EH (cell line): Measurements from ENCODE around the gene PACSIN3.

Experiments
- DNase-seq: peaks from one replicate; pipeline ENCODE4 v3.0.0-alpha.2; 2015; ENCODE audit warnings: low read depth

The PACSIN3 gene

DNA sequence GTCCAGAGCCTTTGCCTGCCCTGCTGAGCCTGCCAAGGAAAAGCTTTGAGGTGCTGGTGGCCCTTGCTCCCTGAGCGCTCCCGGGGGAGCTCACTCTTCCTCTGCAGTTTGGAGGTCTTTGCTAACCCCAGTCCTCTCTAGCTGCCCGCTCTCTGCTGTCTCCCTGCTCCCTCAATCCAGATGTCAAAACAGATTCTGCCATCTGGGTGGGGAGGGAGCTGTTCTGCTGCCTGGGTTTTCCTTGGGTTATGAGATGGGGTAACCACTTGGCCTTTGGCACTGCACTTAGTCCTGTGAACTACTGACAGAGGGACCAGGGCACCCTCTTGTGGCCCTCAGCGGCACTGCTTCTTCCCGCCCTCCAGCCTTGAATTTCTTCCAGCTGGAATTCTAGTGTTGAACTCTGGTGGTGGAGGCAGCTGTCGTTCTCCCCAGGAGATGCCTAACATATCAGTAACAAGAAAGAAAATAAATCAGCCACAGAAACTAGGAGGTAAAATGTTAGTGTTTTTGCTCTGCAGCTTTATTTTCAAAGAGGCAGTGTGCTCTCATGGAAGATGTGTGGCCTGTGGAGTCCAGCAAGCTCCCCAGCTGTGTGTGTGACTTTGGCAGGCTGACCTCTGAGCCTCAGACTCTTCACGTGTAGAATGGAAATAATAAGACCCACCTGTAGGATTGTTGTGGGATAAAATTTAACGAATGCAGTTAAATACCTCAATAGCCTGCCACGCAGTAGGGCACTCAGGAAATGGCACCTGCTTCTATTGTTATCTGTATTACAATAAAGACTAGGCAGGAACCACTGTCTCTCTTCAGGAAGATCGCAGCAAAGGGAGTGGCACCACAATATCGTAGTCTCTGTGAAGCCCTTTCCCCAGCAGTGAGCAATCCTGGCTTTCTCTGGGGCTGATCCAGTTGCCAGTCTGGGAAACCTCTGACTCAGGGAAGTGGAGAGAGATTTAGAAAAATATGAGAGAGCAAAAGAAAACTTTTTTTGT is 33.0 kb downstream of the PACSIN3 start:
- peak; percentile 81 for DNase-seq

GRCh38 chr11:47152126-47152952 is 33.9 kb downstream of the PACSIN3 start:
- no peak for DNase-seq

DNA sequence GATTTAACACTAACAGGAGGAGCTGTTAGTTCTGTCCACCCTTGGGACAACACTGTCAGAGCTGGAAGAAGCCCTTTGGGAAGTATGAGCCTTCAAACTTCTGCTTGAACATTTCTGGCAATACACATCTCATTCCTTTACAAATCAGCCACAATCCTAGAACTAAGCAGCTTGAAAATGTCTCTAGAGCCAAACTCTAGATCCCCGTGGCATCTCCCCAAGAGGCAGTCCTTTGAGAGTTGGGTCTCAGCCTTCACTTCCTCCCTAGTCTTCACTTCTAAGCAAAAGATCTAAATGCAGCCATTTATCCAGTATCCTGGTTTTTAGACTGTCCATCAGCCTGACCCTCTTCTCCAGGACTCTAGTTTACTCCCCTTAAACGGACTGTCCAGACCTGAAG is 36.5 kb downstream of the PACSIN3 start:
- DNase-seq: no peak

GRCh38 chr11:47148903-47149531 is 37.2 kb downstream of the PACSIN3 start:
- DNase-seq: peak; percentile 56

DNA sequence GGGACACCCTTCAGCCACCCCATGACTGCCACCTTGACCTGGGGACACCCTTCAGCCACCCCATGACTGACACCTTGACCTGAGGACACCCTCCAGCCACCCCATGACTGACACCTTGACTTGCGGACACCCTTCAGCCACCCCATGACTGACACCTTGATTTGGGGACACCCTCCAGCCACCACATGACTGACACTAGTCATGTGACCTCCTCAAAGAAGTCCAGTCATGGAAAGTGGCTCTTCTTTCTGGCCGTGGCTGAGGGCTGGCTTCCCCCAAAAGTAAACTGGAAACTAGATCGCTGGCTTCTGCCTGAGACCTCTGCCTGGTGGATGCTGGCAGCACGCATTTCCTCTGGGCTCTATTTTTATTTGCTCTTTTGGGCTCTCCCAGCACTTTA is 38.0 kb downstream of the PACSIN3 start:
- no peak for DNase-seq

DNA sequence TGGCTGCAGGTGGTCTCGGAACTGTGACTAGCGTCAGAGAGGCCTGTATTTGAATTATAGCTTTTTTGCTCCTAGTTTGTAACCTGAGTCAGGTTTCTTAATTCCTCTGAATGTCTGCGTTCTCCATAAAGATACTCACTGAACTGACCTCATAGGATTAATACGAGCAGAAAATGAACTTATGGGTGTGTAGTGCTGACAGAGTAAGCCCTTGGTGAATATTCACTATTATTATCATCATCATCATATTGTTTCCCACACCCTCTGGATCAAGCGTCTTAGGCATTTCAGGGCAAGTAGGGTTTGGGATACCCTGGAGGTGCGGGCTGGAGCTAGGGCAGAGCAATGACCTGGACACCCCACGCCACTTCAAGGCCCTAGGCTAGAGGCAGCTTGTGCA is 38.6 kb downstream of the PACSIN3 start:
- no peak for DNase-seq

GRCh38 chr11:47147250-47147649 is 39.0 kb downstream of the PACSIN3 start:
- no peak for DNase-seq

DNA sequence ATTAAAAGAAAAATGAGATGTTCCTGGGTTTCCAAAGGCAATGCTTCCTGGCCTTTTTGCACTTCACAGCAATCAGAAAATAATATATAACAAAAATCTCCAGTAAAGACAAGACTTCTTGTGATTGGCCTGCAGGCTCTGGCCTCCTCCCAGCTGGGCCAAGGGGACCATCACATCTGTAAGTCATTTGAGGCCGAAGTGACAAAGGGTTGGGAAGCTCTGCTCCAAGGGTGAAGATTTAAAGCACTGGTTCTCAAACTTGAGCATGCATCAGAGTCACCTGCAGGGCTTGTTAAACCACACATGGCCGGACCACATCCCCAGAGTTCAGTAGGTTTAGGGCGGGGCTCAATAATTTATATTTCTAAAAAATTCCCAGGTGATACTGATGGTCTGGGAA is 41.7 kb downstream of the PACSIN3 start:
- no peak for DNase-seq

DNA sequence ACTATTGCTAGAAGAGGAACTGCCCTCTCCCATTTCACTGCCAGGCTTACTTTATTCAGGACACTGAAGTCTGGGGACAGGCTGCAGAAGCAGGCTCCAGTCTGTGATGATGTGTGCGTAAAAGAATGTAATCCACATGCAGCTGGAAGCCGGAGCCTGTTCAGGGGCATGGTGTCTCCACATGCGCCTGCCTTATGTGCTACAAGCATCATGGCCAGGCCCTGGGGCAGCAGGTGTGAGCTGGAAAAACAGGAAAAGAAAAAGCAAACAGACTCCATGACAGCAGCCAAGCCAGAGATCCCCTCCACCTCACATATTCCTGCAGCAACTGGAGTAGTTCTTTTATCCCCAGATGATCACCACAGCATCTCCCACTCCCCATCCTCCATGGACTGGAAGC is 42.9 kb downstream of the PACSIN3 start:
- DNase-seq: peak; percentile 96

- DNase-seq: no peak
These were observed 46.4 kb downstream of the PACSIN3 start for GRCh38 chr11:47139878-47140277.

GRCh38 chr11:47137476-47137875 is 48.8 kb downstream of the PACSIN3 start:
- DNase-seq: no peak

DNA sequence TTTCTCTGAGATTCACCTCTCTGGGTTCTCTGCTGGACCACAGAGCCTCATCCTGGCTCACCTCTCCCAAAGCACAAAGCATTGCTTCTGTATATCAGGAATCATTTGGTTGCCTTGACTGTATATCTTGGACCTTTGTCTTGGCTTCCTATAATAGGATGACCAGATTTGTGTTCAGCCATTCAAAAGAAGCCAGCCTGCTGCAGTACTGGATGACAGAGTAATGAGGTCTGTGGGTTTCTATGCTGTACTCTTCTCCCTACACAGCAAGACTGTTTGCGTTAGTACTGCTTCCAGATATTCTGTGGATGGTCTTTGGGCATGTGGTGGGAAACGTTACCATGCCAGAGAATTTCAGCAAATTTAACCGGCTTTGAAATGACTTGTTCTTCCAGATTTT is 49.3 kb downstream of the PACSIN3 start:
- no peak for DNase-seq

DNA sequence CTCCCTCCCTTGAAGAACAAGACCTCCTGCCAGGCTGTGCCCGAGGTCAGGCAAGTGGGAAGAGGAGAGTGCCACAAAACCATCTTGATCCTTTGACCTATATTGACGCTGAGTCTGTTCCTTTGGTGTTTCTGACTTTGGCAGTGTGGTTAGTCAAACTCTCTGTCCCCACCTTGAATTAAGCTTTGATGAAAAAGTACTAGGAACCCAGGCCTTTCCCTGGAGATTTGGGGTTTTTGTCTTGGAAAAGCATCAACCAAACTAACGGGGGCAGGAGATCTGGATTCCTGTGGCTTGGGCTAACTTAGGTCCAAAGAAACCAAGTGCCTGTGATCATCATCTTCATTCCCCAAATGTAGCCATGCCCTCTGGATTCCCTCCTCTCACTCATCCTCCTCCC is 49.9 kb downstream of the PACSIN3 start:
- no peak for DNase-seq

GRCh38 chr11:47132981-47133380 is 53.3 kb downstream of the PACSIN3 start:
- DNase-seq: no peak

DNA sequence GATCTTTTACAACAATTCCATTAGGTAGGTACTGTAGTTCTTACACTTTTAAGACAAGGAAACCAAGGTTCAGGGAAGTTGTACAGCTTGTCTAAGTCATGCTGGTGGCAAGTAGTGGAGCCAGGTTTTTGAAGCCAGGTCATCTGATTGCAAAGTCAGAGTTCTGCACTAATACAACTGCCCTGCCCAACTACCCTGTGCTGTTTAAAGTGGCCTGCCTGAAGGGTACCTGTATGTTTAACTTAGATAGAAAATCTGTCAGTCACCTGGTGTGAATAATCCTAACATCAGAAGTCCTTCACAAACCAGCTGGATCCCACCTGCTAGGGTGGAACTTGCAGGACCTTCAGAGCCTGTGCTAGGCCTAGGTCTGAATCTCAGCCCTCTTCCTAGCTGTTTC is 53.7 kb downstream of the PACSIN3 start:
- DNase-seq: no peak

DNA sequence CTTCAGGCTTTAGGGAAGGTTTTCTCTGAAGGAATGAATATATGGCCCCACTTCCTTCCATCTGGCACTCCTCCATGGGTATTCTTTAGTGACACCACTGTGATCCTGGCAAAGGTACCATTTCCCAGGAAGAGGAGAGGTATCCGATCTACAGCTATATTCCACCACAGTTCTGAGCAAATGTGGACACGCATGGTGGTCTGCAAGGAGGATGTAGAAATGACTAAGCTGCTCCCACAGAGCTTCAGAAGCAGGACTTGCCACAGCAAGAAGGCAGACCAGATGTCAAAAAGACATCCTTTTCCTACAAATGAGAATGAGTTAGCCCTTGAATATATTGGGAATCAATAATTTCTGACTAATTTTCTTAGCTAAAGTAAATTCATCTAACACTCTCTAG is 55.1 kb downstream of the PACSIN3 start:
- DNase-seq: no peak

DNA sequence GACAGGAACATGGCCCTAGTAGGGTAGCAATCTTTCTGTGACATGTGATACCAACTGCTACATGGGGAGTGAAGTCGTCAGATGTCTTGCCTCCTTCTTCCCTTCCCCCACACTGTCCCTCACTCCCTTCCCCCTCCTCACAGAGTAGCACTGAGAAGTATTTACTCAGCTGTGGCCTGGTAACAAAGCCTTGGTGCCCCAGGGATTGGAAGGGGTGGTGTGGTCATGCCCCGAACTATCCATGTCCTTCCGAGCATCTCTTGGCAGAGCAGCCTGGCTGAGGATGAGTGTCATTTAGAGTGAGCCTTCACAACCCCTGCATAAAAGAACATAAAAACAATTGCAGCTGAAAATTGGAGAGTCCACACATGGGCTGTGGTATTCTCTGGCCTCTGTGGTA is 55.7 kb downstream of the PACSIN3 start:
- no peak for DNase-seq
